K562 (cell line): Measurements from ENCODE around the gene SUPT3H. TPM values are rescaled to one million over a fixed set of nuclear protein-coding genes. Genes with fewer than 3 reads are reported as not detected.

ENCODE experiments used
- ATAC-seq: fragments of 200-7000 bp; cut with Tn5 transposase; 3 replicates; pipeline ENCODE4 v1.9.1; 2020; ENCODE audit warnings: moderate library complexity
- BruUV-seq: library from RNA; stranded (reverse); fragments of 400-500 nt; replicated peaks from 2 replicates; lab custom pipeline; 2021; lab: Mats Ljungman, UMichigan
- CTCF ChIA-PET: fragments of 300-600 bp; formaldehyde crosslinking; extraction: SDS; loops from one replicate; lab custom pipeline; 2021; ENCODE audit warnings: low intra/inter-chr PET ratio; lab: Yijun Ruan, JAX
- POLR2A ChIA-PET: fragments of 300-600, 350-650 bp; sonication (Branson Sonifier 250); formaldehyde crosslinking; extraction: SDS; loops from one replicate; lab custom pipeline; 2021; ENCODE audit warnings: antibody characterized with exemption, inconsistent platforms; lab: Yijun Ruan, JAX
- DNase-seq, 4 experiments: peaks; one replicate each; pipeline versions ENCODE4 v3.0.0 to v3.0.0-alpha.2; 2011 to 2018; ENCODE audit warnings: low spot score in 3 of 4, mixed read lengths in 3 of 4; ENCODE audit errors: extremely low read depth in 1 of 4
- FAIRE-seq: peaks from 2 replicates; lab custom pipeline; 2011; peaks lifted over from hg19 to GRCh38; lab: Jason Lieb, UNC
- H2AFZ ChIP-seq: 2 replicates; pipeline ENCODE4 v1.6.0; 2011; ENCODE audit warnings: low read depth, low read length, control low read depth, inconsistent platforms
- H3K27ac ChIP-seq: fragments of 200-600 bp; 3 replicates; pipeline ENCODE4 v1.8.0; 2011; ENCODE audit warnings: low read depth, mild to moderate bottlenecking, control low read depth, inconsistent platforms, low read length, moderate library complexity, mixed read lengths; ENCODE audit errors: extremely low read depth
- H3K27me3 ChIP-seq, 2 experiments: fragments of 300-600 bp in 1 of 2; 2 replicates in 1 of 2; 3 replicates in 1 of 2; pipeline versions ENCODE4 v1.6.0 to v1.8.0; 2011; ENCODE audit warnings: inconsistent platforms in 2 of 2, low read length in 2 of 2, mild to moderate bottlenecking in 1 of 2, mixed read lengths in 1 of 2, moderate library complexity in 1 of 2; ENCODE audit not compliant: control insufficient read depth in 2 of 2, insufficient read depth in 2 of 2
- H3K36me3 ChIP-seq: fragments of 300-600 bp; 3 replicates; pipeline ENCODE4 v1.8.0; 2011; ENCODE audit warnings: mild to moderate bottlenecking, low read length, inconsistent platforms; ENCODE audit not compliant: control insufficient read depth, insufficient read depth
- H3K4me1 ChIP-seq, 2 experiments: fragments of 200-600 bp in 1 of 2; replicated peaks in 1 of 2; 2 replicates in 1 of 2; 3 replicates in 1 of 2; pipeline versions ENCODE4 v1.5.1 to v1.8.0; 2011; ENCODE audit warnings: inconsistent platforms in 2 of 2, low read length in 2 of 2, mild to moderate bottlenecking in 1 of 2, mixed read lengths in 1 of 2, moderate library complexity in 1 of 2; ENCODE audit not compliant: control insufficient read depth in 2 of 2, insufficient read depth in 2 of 2
- H3K4me2 ChIP-seq: 2 replicates; pipeline ENCODE4 v1.6.1; 2011; ENCODE audit warnings: low read length, control low read depth, inconsistent platforms, mixed read lengths; ENCODE audit not compliant: insufficient read depth
- H3K4me3 ChIP-seq: fragments of 200-600 bp; sonication (generic), shearing (Covaris generic); 2 replicates; pipeline ENCODE4 v1.5.1; 2016; ENCODE audit warnings: control low read depth, inconsistent platforms
- H3K79me2 ChIP-seq: fragments of 200-600 bp; 3 replicates; pipeline ENCODE4 v1.8.0; 2011; ENCODE audit warnings: low read length, inconsistent platforms; ENCODE audit not compliant: control insufficient read depth, insufficient read depth
- H3K9ac ChIP-seq, 2 experiments: 2 replicates each; pipeline versions ENCODE4 v1.6.0 to v1.6.1; 2011; ENCODE audit warnings: low read depth in 2 of 2, low read length in 2 of 2, control low read depth in 1 of 2, inconsistent platforms in 1 of 2, mild to moderate bottlenecking in 1 of 2, mixed read lengths in 1 of 2; ENCODE audit not compliant: insufficient read depth in 1 of 2
- H3K9me1 ChIP-seq: one replicate; pipeline ENCODE4 v1.6.0; 2011; ENCODE audit warnings: inconsistent platforms, mild to moderate bottlenecking, low read length, moderate library complexity; ENCODE audit not compliant: control insufficient read depth, insufficient read depth
- H3K9me3 ChIP-seq: replicated peaks from 2 replicates; pipeline ENCODE4 v1.5.1; 2011; ENCODE audit warnings: low read depth, low read length, inconsistent platforms; ENCODE audit not compliant: control insufficient read depth, insufficient read depth
- H4K20me1 ChIP-seq: replicated peaks from 2 replicates; pipeline ENCODE4 v1.6.1; 2011; ENCODE audit warnings: low read length, inconsistent platforms, mixed read lengths; ENCODE audit not compliant: control insufficient read depth, insufficient read depth
- EWSR1 ChIP-seq: fragments of 450-650 bp; IDR thresholded peaks from 2 replicates; pipeline ENCODE4 v1.6.1; 2018; ENCODE audit warnings: borderline replicate concordance, mild to moderate bottlenecking, low read depth, moderate library complexity; ENCODE audit not compliant: partially characterized antibody
- GABPB2 ChIP-seq: fragments of 250-450 bp; sonication (Bioruptor Pico); conservative IDR thresholded peaks from 2 replicates; pipeline ENCODE4 v1.5.1; 2021; ENCODE audit warnings: mild to moderate bottlenecking
- MTA3 ChIP-seq: fragments of 450-650 bp; formaldehyde crosslinking; IDR thresholded peaks from 2 replicates; pipeline ENCODE4 v1.6.1; 2017; ENCODE audit warnings: mild to moderate bottlenecking, borderline replicate concordance
- SPI1 ChIP-seq: IDR thresholded peaks from 2 replicates; pipeline ENCODE4 v1.6.1; 2011; ENCODE audit warnings: low read depth, low read length, control low read depth, borderline replicate concordance
- WGBS: fragments of 100-300 bp; shearing (Covaris generic); methylation state at CpG from one replicate; pipeline ENCODE4 v1.1.6; 2016; ENCODE audit warnings: low coverage, mixed read lengths; ENCODE audit not compliant: insufficient coverage; ENCODE audit errors: missing lambda C conversion rate; 5-methylcytosine and 5-hydroxymethylcytosine counted together
- in situ Hi-C: fragments of 300-500 bp; cut with MboI; formaldehyde crosslinking; loops from 4 replicates; pipeline ENCODE4 v1.15.0; 2018; ENCODE audit warnings: inconsistent platforms, mixed read lengths
- intact Hi-C: fragments of 100-400 bp; cut with micrococcal nuclease; formaldehyde crosslinking; loops from 2 replicates; pipeline ENCODE4 v1.14.2; 2022
- polyA plus RNA-seq, 8 experiments: library from polyadenylated mRNA; depleted of rRNA in 4 of 8; stranded (reverse) in 5 of 8; unstranded in 3 of 8; fragments of >200 nt; fragmentation: Nextera tagmentation in 2 of 8; fragmentation: Illumina TruSeq in 1 of 8; extraction: Ambion mirVana in 2 of 8; extraction: Trizol in 1 of 8; gene quantifications; 2 replicates each; pipeline versions ENCODE4 v1.2.1 to v1.2.3, GENCODE V29; 2011 to 2014; ENCODE audit warnings: inconsistent platforms in 1 of 8, missing spikeins in 1 of 8
- total RNA-seq, 7 experiments: library from RNA; depleted of rRNA in 6 of 7; stranded (reverse); fragments of >200 nt in 6 of 7; fragmentation: Illumina TruSeq in 2 of 7; extraction: Trizol in 2 of 7; gene quantifications; 2 replicates each; pipeline versions ENCODE4 v1.2.1 to v1.2.3, GENCODE V29; 2011 to 2021; ENCODE audit warnings: low replicate concordance in 1 of 7
- TF ChIP-seq, protein P1 (sequence below), 2 experiments: fragments of 450-650 bp in 1 of 2; sonication (generic) in 1 of 2; formaldehyde crosslinking; conservative IDR thresholded peaks; 2 replicates each; pipeline versions ENCODE4 v1.4.0 to v1.8.1; 2020 to 2022; ENCODE audit warnings: mild to moderate bottlenecking in 1 of 2, missing genetic modification reagents in 1 of 2
- TF ChIP-seq, protein P2 (sequence below): fragments of 450-650 bp; IDR thresholded peaks from 2 replicates; pipeline ENCODE4 v1.7.0; 2016; ENCODE audit warnings: borderline replicate concordance

The SUPT3H gene
- total and polyA plus RNA-seq, 9 of the 15 experiments (the other 6 are each of a cell fraction or from before 2014, with no cell fraction given) = 7.2 to 16.3 (median 11.9) TPM

DNA sequence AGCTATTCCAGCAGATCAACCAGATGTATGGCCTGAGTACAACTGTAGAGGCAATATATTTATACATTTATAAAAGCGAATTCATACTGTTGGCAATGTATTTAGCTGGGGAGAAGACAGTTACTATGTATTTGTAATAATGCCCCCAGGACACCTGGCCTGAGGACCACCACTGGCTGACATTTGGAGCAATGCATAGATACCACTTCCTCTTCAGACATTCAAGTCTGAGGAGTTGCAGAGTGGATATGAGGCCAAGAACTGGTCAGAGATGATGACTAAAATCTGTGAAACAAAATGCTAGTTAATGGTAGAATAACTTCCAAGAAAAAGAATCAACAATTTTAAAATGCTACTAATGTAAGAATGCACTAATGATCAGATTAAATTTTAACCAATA is 527.9 kb downstream of the SUPT3H start:
- in situ Hi-C loops (no loop called here), intact Hi-C loops (no loop called here)
- Histone ChIP-seq H4K20me1 (no peaks in the 10 kb centered on the region), H3K27me3 (0 out of 5 replicates have a peak, but pooled peaks cover 0 to 8% of the 10 kb centered on the region in 2 experiments), H2AFZ (no peak overlapping the region), H3K9ac (no peak overlapping the region), H3K4me2 (no peak overlapping the region), H3K9me3 (no peaks in the 10 kb centered on the region), H3K4me3 (no peak overlapping the region), H3K4me1 (0 out of 5 replicates have a peak, but pooled peaks cover 0 to 2% of the 10 kb centered on the region in 2 experiments), H3K27ac (no peak overlapping the region), H3K9me1 (no peaks in the 10 kb centered on the region), H3K36me3 (no peaks in the 10 kb centered on the region), H3K79me2 (no peaks in the 10 kb centered on the region)
- ATAC-seq = no peak
- DNase-seq = no peak
- no peak for FAIRE-seq
- POLR2A ChIA-PET = no interaction called here
- CTCF ChIA-PET = no interaction called here
- TF ChIP-seq, protein P1, sequence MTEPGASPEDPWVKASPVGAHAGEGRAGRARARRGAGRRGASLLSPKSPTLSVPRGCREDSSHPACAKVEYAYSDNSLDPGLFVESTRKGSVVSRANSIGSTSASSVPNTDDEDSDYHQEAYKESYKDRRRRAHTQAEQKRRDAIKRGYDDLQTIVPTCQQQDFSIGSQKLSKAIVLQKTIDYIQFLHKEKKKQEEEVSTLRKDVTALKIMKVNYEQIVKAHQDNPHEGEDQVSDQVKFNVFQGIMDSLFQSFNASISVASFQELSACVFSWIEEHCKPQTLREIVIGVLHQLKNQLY (CRISPR knock-in tag; conservative IDR thresholded peaks at IDR 0.05) = no peak
- no peak for TF ChIP-seq EWSR1
- no peak for TF ChIP-seq MTA3
- TF ChIP-seq, protein P2, sequence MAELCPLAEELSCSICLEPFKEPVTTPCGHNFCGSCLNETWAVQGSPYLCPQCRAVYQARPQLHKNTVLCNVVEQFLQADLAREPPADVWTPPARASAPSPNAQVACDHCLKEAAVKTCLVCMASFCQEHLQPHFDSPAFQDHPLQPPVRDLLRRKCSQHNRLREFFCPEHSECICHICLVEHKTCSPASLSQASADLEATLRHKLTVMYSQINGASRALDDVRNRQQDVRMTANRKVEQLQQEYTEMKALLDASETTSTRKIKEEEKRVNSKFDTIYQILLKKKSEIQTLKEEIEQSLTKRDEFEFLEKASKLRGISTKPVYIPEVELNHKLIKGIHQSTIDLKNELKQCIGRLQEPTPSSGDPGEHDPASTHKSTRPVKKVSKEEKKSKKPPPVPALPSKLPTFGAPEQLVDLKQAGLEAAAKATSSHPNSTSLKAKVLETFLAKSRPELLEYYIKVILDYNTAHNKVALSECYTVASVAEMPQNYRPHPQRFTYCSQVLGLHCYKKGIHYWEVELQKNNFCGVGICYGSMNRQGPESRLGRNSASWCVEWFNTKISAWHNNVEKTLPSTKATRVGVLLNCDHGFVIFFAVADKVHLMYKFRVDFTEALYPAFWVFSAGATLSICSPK = no peak
- no peak for TF ChIP-seq SPI1
- no peak for TF ChIP-seq GABPB2 (CRISPR knock-in tag)
- no TSS peak for BruUV-seq
- whole genome bisulfite sequencing = 3% methylated on average over 1 of the region's 1 CpG
